ENCODE data around the gene AGPS.

Gene AGPS

GRCh38 chr2:177380181-177380580, 12.4 kb upstream of the AGPS start:
- Histone ChIP-seq H3K4me3 (no peak overlapping the region), H3K27ac (no peak overlapping the region)

GRCh38 chr2:177383935-177384334, 8.6 kb upstream of the AGPS start:
- no peak overlapping the region for H3K4me3 ChIP-seq

GRCh38 chr2:177385151-177385550, 7.4 kb upstream of the AGPS start:
- Histone ChIP-seq H3K27ac (no peak overlapping the region), H3K4me3 (no peak overlapping the region)

More at GRCh38 chr2:177383935-177384334, 8.6 kb upstream of the AGPS start:
- H3K27ac ChIP-seq: no peak overlapping the region

GRCh38 chr2:177391822-177392372, 676 bp upstream of the AGPS start:
- H3K4me3 ChIP-seq: peak overlapping the region; percentile 63 to 96 (median 75)
- peak overlapping the region in 20 of 21 experiments; percentile 54 to 84 (median 77) for H3K27ac ChIP-seq

- H3K27ac ChIP-seq: peak overlapping the region; percentile 44 to 84 (median 77)
- H3K4me3 ChIP-seq: peak overlapping the region; percentile 63 to 96 (median 75)
Measured at GRCh38 chr2:177393203-177393755, 706 bp downstream of the AGPS start.

GRCh38 chr2:177393824-177394593, 1.4 kb downstream of the AGPS start:
- Histone ChIP-seq H3K27ac (peak overlapping the region in 1 of 21 experiments; percentile 84), H3K4me3 (peak overlapping the region in 3 of 7 experiments; percentile 65 to 86 (median 86))

GRCh38 chr2:177394594-177394973, 2.0 kb downstream of the AGPS start:
- Histone ChIP-seq H3K4me3 (no peak overlapping the region), H3K27ac (no peak overlapping the region)

GRCh38 chr2:177395351-177396065, 2.9 kb downstream of the AGPS start:
- no peak overlapping the region for H3K4me3 ChIP-seq
- H3K27ac ChIP-seq: peak overlapping the region in 2 of 21 experiments; percentile 28 to 48

- Histone ChIP-seq H3K4me3 (no peak overlapping the region), H3K27ac (peak overlapping the region in 8 of 21 experiments; percentile 12 to 67 (median 51))
Measured at GRCh38 chr2:177396703-177397460, 4.3 kb downstream of the AGPS start.

GRCh38 chr2:177397481-177398289, 5.1 kb downstream of the AGPS start:
- Histone ChIP-seq H3K4me3 (no peak overlapping the region), H3K27ac (peak overlapping the region in 9 of 21 experiments; percentile 8 to 67 (median 44))

- Histone ChIP-seq H3K27ac (peak overlapping the region in 7 of 21 experiments; percentile 30 to 66 (median 44)), H3K4me3 (no peak overlapping the region)
Measured at GRCh38 chr2:177398290-177398683, 5.7 kb downstream of the AGPS start.

GRCh38 chr2:177398791-177399190, 6.2 kb downstream of the AGPS start:
- peak overlapping the region in 2 of 21 experiments; percentile 1 to 31 for H3K27ac ChIP-seq
- H3K4me3 ChIP-seq: no peak overlapping the region

GRCh38 chr2:177399376-177399775, 6.8 kb downstream of the AGPS start:
- Histone ChIP-seq H3K27ac (no peak overlapping the region), H3K4me3 (no peak overlapping the region)

- Histone ChIP-seq H3K27ac (no peak overlapping the region), H3K4me3 (no peak overlapping the region)
Measured at GRCh38 chr2:177400337-177400923, 7.9 kb downstream of the AGPS start.

- Histone ChIP-seq H3K27ac (no peak overlapping the region), H3K4me3 (no peak overlapping the region)
Measured at GRCh38 chr2:177402096-177402495, 9.5 kb downstream of the AGPS start.

- Histone ChIP-seq H3K4me3 (no peak overlapping the region), H3K27ac (no peak overlapping the region)
Measured at GRCh38 chr2:177403838-177404237, 11.3 kb downstream of the AGPS start.

GRCh38 chr2:177404243-177404642, 11.7 kb downstream of the AGPS start:
- no peak overlapping the region for H3K4me3 ChIP-seq
- H3K27ac ChIP-seq: no peak overlapping the region

- Histone ChIP-seq H3K27ac (no peak overlapping the region), H3K4me3 (no peak overlapping the region)
Measured at GRCh38 chr2:177405029-177405692, 12.6 kb downstream of the AGPS start.

Measured in skin epidermis (tissue), 12 donors.